Left lung (tissue), 10 donors: ENCODE data around the gene IKBKE. TPM values are rescaled to one million over a fixed set of nuclear protein-coding genes. Genes with fewer than 3 reads are reported as not detected.

Experiments used
- ATAC-seq: fragments of 200-7000 bp; cut with Tn5 transposase; one replicate; pipeline ENCODE4 v1.9.1; 2020; ENCODE audit warnings: moderate library complexity
- DNase-seq, 4 donors: peaks; one replicate each; pipeline ENCODE4 v3.0.0-alpha.2; 2013 to 2020
- H3K27ac ChIP-seq, 2 donors: fragments of 200-600 bp; sonication (generic) in 1 of 2; one replicate each; pipeline versions ENCODE4 v1.5.0 to v1.8.0; 2020 to 2021
- H3K27me3 ChIP-seq, 2 donors: fragments of 200-600 bp; sonication (generic) in 1 of 2; one replicate each; pipeline versions ENCODE4 v1.5.0 to v1.8.0; 2020 to 2021
- H3K36me3 ChIP-seq, 2 donors: fragments of 200-600 bp; sonication (generic) in 1 of 2; one replicate each; pipeline versions ENCODE4 v1.5.0 to v1.8.0; 2020 to 2021
- H3K4me1 ChIP-seq, 2 donors: fragments of 200-600 bp; one replicate each; pipeline ENCODE4 v1.8.0; 2021
- H3K4me3 ChIP-seq, 2 donors: fragments of 200-600 bp; sonication (generic) in 1 of 2; one replicate each; pipeline versions ENCODE4 v1.5.0 to v1.8.0; 2020 to 2021; ENCODE audit warnings: mild to moderate bottlenecking in 1 of 2
- H3K9me3 ChIP-seq, 2 donors: fragments of 200-600 bp; sonication (generic) in 1 of 2; one replicate each; pipeline versions ENCODE4 v1.5.0 to v1.8.0; 2020 to 2021
- intact Hi-C, 2 donors: fragments of 100-400 bp; cut with DNase I; formaldehyde crosslinking; loops; one replicate each; pipeline versions ENCODE4 v1.11.2 to v1.14.2; 2022
- polyA plus RNA-seq, 6 donors: library from polyadenylated mRNA; unstranded; fragments of 120-200 nt; gene quantifications; one replicate each; pipeline ENCODE4 v1.2.1, GENCODE V29; 2013; ENCODE audit not compliant: insufficient read length in 6 of 6
- total RNA-seq, 2 donors: library from RNA; stranded (reverse); fragmentation: NEBNext Ultra II Directional; extraction: Animal tissue kit (Norgen Biotek cat#: 25700); gene quantifications; one replicate each; pipeline ENCODE4 v1.2.1, GENCODE V29; 2021
- TF ChIP-seq, protein P1 (sequence below), 2 donors: fragments of 200-600 bp; sonication (generic) in 1 of 2; IDR thresholded peaks; one replicate each; pipeline versions ENCODE4 v1.5.0 to v1.8.0; 2021; ENCODE audit warnings: antibody characterized with exemption in 2 of 2
- donor health status: DM: no; HTN: yes; CAD: no.
- donor health status: DM: no; HTN: no; CAD: no.

Gene IKBKE
- total and polyA plus RNA-seq, 8 donors = 4.7 to 17.8 (median 7.8) TPM

DNA sequence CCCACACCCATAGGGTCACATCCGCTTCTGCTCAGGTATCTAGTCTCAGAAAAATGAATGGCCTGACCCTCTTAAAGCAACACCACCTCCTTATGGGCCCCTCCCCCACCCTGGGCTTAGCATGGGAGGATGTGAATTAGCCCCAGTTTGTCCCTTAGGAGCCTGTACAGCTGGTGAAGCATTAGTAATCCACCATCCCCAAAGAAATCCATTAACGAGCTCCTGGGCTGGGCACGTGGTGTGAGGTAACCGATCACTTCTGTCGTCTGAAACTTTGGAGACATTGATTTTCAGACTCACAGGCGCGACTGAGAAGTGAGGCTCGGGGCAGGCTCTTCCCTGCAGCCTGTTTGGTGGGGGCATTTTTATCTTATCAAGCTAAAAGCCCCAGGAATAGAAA lies 47.5 kb downstream of the IKBKE start:
- Histone ChIP-seq H3K4me1 (peaks cover 16 to 40% of the 10 kb centered on the region in 2 donors), H3K36me3 (no peaks in the 10 kb centered on the region), H3K9me3 (no peaks in the 10 kb centered on the region), H3K27ac (no peak overlapping the region), H3K4me3 (no peak overlapping the region), H3K27me3 (no peaks in the 10 kb centered on the region)
- no peak for DNase-seq
- ATAC-seq = no peak
- TF ChIP-seq, protein P1, sequence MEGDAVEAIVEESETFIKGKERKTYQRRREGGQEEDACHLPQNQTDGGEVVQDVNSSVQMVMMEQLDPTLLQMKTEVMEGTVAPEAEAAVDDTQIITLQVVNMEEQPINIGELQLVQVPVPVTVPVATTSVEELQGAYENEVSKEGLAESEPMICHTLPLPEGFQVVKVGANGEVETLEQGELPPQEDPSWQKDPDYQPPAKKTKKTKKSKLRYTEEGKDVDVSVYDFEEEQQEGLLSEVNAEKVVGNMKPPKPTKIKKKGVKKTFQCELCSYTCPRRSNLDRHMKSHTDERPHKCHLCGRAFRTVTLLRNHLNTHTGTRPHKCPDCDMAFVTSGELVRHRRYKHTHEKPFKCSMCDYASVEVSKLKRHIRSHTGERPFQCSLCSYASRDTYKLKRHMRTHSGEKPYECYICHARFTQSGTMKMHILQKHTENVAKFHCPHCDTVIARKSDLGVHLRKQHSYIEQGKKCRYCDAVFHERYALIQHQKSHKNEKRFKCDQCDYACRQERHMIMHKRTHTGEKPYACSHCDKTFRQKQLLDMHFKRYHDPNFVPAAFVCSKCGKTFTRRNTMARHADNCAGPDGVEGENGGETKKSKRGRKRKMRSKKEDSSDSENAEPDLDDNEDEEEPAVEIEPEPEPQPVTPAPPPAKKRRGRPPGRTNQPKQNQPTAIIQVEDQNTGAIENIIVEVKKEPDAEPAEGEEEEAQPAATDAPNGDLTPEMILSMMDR (IDR thresholded peaks at IDR 0.05) = no peak
- intact Hi-C loops = no loop called here

DNA sequence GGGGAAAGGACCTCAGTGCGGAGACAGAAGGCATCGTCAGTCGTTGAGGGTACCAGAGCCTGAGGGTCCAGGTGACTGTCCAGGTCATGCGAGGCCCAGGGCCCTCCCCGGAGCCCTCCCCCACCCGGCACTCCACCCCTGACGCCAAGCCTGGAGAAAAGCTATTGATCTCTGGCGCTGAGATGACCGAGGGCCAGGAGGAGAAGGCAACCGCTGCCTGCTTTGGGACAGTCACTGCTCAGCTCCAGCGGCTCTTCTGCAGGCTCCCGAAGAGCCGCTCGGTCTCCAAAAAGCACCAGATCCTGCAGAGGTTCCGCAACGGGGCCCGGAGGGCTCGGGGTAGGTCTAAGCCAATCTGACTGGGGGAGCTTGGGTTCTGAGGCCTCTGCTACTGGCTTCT lies 47.9 kb downstream of the IKBKE start:
- no peaks in the 10 kb centered on the region for H3K36me3 ChIP-seq
- H3K4me1 ChIP-seq = peaks cover 12 to 36% of the 10 kb centered on the region in 2 donors
- H3K4me3 ChIP-seq = no peak overlapping the region
- DNase-seq = no peak
- H3K9me3 ChIP-seq = no peaks in the 10 kb centered on the region
- H3K27me3 ChIP-seq = no peaks in the 10 kb centered on the region
- intact Hi-C loops = no loop called here
- ATAC-seq = no peak
- H3K27ac ChIP-seq = no peak overlapping the region
- TF ChIP-seq, protein P1 (IDR thresholded peaks at IDR 0.05) = no peak

DNA sequence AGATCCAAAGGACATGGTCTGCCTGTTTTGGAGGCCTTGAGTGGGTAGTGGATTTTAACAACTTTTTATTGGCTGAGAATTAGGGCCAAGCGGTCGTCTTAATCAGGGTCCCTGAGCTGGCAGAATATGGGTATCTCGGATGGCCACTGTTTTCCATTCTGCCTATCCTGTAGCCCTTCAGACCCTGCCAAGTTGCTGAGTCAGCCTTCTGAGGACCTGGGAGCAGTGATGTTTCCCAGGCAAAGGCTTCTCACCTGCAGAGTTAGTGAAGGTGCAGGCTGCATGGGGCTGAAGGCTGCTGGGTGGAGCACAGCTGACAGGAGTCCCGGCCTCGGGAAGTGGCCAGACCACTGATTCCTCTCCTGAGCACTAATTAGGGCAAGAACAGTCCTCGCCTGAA lies 48.5 kb downstream of the IKBKE start:
- DNase-seq (no peak), ATAC-seq (no peak)
- Histone ChIP-seq H3K36me3 (no peaks in the 10 kb centered on the region), H3K4me3 (no peak overlapping the region), H3K27ac (no peak overlapping the region), H3K4me1 (peaks cover 6 to 33% of the 10 kb centered on the region in 2 donors), H3K9me3 (no peaks in the 10 kb centered on the region), H3K27me3 (no peaks in the 10 kb centered on the region)
- TF ChIP-seq, protein P1 (IDR thresholded peaks at IDR 0.05) = no peak
- intact Hi-C loops = no loop called here

DNA sequence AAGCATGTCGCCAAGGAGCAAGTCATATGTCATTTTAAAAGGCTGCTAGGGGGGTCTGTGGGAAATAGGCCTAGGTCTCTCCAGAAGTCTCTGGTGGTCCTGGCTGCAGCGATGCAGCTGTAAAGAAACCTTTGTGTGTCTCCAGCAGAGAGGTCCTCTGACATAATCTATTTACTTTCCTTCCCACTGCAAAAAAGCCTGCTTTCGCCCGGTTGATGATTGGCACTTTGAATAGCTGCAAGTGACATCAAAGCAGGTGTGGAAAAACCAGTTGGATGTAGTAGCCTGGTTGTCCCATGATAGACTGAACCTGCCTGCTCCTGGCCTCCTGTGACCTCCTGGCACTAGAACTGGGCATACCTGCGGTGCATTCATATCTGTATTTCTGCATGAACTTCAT lies 50.9 kb downstream of the IKBKE start:
- DNase-seq = peak in 1 of 4 donors; percentile 76
- no peaks in the 10 kb centered on the region for H3K9me3 ChIP-seq
- TF ChIP-seq, protein P1 (IDR thresholded peaks at IDR 0.05) = no peak
- H3K27me3 ChIP-seq = no peaks in the 10 kb centered on the region
- intact Hi-C loops = no loop called here
- H3K36me3 ChIP-seq = no peaks in the 10 kb centered on the region
- H3K27ac ChIP-seq = no peak overlapping the region
- no peak overlapping the region for H3K4me3 ChIP-seq
- peak; percentile 93 for ATAC-seq
- peaks cover 0 to 9% of the 10 kb centered on the region in 2 donors for H3K4me1 ChIP-seq

DNA sequence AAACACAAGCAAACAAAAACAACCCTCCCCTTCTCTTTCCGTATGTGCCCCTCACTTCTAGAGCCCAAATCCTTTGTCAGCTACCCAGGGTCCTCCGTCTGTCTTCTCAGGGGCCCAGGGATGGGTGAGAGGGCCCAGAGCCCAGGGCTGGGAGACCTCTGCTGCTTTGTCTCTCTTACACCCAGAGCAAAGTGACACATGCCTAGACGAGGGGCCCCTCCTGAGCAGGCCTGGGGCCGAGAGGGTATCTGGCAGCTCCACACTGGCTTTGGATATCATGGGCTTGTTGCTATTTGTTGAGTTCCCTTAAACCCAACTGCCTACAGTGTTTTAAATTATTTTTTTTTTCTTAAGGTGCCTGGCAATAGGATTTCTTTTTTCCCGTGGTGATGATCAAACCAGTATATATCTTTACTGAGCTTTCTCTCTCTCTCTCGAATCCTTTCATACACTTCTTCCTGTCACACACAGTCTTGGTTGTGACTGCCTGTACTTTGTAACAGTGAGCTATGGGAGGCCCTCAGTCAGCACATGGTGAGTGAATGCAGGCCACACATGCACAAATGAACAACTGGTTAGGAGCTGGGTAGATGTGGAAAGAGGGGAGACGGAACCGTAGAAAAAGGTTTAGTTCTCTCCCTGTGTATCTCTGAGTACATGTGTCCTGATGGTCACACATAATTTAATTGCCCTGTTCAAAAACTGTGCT lies 51.6 kb downstream of the IKBKE start:
- TF ChIP-seq, protein P1 (IDR thresholded peaks at IDR 0.05) = no peak
- Histone ChIP-seq H3K4me3 (no peak overlapping the region), H3K36me3 (no peaks in the 10 kb centered on the region), H3K9me3 (no peaks in the 10 kb centered on the region), H3K27me3 (no peaks in the 10 kb centered on the region), H3K4me1 (peaks cover 0 to 1% of the 10 kb centered on the region in 2 donors), H3K27ac (no peak overlapping the region)
- no peak for ATAC-seq
- intact Hi-C loops = no loop called here
- DNase-seq = peak in 1 of 4 donors; percentile 3
